Lung (tissue), 12 donors: ENCODE data around the gene IGSF21. TPM values are rescaled to one million over a fixed set of nuclear protein-coding genes. Genes with fewer than 3 reads are reported as not detected.

Experiments used
- ATAC-seq: fragments of 200-7000 bp; cut with Tn5 transposase; one replicate; pipeline ENCODE4 v1.9.1; 2020; ENCODE audit warnings: moderate number of reproducible peaks; ENCODE audit not compliant: insufficient read depth, low FRiP score
- DNase-seq, 3 donors: peaks; one replicate each; pipeline ENCODE4 v3.0.0-alpha.2; 2013 to 2017
- H3K27ac ChIP-seq, 2 donors: one replicate each; pipeline ENCODE4 v1.5.1; 2013; ENCODE audit warnings: mild to moderate bottlenecking in 2 of 2, moderate library complexity in 2 of 2, control low read depth in 1 of 2, inconsistent platforms in 1 of 2, low read depth in 1 of 2, low read length in 1 of 2
- H3K27me3 ChIP-seq, 3 donors: one replicate each; pipeline ENCODE4 v1.5.1; 2013; ENCODE audit warnings: low read length in 2 of 3; ENCODE audit not compliant: control insufficient read depth in 3 of 3, insufficient read depth in 3 of 3
- H3K36me3 ChIP-seq, 4 donors: one replicate each; pipeline ENCODE4 v1.5.1; 2013; ENCODE audit warnings: low read length in 4 of 4, mild to moderate bottlenecking in 1 of 4, moderate library complexity in 1 of 4; ENCODE audit not compliant: control insufficient read depth in 4 of 4, insufficient read depth in 4 of 4
- H3K4me1 ChIP-seq, 5 donors: one replicate each; pipeline ENCODE4 v1.5.1; 2013; ENCODE audit warnings: low read length in 5 of 5, mild to moderate bottlenecking in 2 of 5, moderate library complexity in 1 of 5; ENCODE audit not compliant: control insufficient read depth in 5 of 5, insufficient read depth in 5 of 5
- H3K4me3 ChIP-seq: one replicate; pipeline ENCODE4 v1.5.1; 2013; ENCODE audit warnings: mild to moderate bottlenecking, control low read depth, moderate library complexity
- H3K9ac ChIP-seq, 2 donors: one replicate each; pipeline ENCODE4 v1.5.1; 2013; ENCODE audit warnings: low read length in 2 of 2, control low read depth in 1 of 2; ENCODE audit not compliant: insufficient read depth in 1 of 2
- H3K9me3 ChIP-seq, 4 donors: one replicate each; pipeline ENCODE4 v1.5.1; 2013; ENCODE audit warnings: low read length in 3 of 4, mild to moderate bottlenecking in 1 of 4, moderate library complexity in 1 of 4; ENCODE audit not compliant: control insufficient read depth in 4 of 4, insufficient read depth in 3 of 4
- WGBS, 2 donors: extraction: QIAGEN DNeasy Blood & Tissue Kit; methylation state at CpG; one replicate each; pipeline ENCODE4 v1.1.7; 2013; 5-methylcytosine and 5-hydroxymethylcytosine counted together
- polyA plus RNA-seq, 2 donors: library from polyadenylated mRNA; stranded (reverse); fragments of 200-250 nt; gene quantifications; one replicate each; pipeline ENCODE4 v1.2.1, GENCODE V29; 2013
- total RNA-seq, 2 donors: library from RNA; depleted of rRNA in 1 of 2; stranded (reverse); fragments of >200 nt in 1 of 2; gene quantifications; one replicate each; pipeline ENCODE4 v1.2.1, GENCODE V29; 2014 to 2021
- TF ChIP-seq, protein P1 (sequence below): IDR thresholded peaks from 2 replicates; pipeline ENCODE4 v1.5.1; 2012; ENCODE audit warnings: mild to moderate bottlenecking; ENCODE audit errors: control extremely low read depth, extremely low read depth
- donor health status: control.
- donor health status: control.
- donor health status: Bipolar disorder and iron deficiency.
- donor health status: healthy.
- donor health status: DM: yes; HTN: yes; CAD: no.

Gene IGSF21
- total and polyA plus RNA-seq, 4 donors: 0.18 to 2.6 (median 0.62) TPM

DNA sequence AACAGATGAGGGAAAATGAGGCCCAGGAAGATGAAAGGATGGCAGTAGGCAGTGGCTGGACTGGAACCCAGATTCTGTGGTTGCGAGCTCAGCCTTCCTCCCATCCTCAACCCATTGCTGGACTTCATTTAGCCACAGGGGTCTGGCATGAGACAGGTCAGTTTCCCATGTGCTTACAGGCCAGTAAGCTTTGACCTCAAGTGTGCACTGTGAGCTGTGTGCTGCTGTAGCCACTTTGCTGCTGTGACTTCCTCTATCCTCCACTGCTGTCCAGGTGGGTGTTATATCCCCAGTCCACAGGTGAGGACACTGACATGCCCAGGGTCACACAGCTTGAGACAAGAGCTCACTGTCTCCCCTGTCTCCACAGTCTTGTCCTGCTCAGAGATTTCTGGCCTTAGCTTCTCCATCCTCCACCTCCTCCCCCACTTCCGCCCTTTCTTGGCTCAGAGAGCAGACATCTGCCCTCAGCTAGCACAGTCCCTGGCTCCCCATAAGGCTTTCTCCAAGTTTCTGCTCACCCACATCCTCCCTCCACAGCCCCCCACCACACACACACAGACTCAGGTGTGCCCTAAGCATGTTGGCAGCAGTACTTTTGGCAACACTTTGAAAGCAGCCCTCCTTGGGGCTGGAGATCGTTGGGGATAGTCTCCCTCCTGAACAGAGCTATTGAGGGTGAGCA lies 7.3 kb downstream of the IGSF21 start:
- H3K9ac ChIP-seq: no peak overlapping the region
- peaks cover 0 to 4% (median 0%) of the 10 kb centered on the region in 4 donors for H3K9me3 ChIP-seq
- H3K4me3 ChIP-seq: no peak overlapping the region
- ATAC-seq (no peak), DNase-seq (no peak)
- peaks cover 0 to 2% (median 0%) of the 10 kb centered on the region in 5 donors for H3K4me1 ChIP-seq
- WGBS, 2 donors: 70 to 88% methylated on average over 3 of the region's 3 CpGs
- no peak overlapping the region for H3K27ac ChIP-seq
- H3K36me3 ChIP-seq: no peaks in the 10 kb centered on the region
- H3K27me3 ChIP-seq: peaks cover 12 to 79% (median 37%) of the 10 kb centered on the region in 3 donors
- TF ChIP-seq, protein P1, sequence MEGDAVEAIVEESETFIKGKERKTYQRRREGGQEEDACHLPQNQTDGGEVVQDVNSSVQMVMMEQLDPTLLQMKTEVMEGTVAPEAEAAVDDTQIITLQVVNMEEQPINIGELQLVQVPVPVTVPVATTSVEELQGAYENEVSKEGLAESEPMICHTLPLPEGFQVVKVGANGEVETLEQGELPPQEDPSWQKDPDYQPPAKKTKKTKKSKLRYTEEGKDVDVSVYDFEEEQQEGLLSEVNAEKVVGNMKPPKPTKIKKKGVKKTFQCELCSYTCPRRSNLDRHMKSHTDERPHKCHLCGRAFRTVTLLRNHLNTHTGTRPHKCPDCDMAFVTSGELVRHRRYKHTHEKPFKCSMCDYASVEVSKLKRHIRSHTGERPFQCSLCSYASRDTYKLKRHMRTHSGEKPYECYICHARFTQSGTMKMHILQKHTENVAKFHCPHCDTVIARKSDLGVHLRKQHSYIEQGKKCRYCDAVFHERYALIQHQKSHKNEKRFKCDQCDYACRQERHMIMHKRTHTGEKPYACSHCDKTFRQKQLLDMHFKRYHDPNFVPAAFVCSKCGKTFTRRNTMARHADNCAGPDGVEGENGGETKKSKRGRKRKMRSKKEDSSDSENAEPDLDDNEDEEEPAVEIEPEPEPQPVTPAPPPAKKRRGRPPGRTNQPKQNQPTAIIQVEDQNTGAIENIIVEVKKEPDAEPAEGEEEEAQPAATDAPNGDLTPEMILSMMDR: no peak

DNA sequence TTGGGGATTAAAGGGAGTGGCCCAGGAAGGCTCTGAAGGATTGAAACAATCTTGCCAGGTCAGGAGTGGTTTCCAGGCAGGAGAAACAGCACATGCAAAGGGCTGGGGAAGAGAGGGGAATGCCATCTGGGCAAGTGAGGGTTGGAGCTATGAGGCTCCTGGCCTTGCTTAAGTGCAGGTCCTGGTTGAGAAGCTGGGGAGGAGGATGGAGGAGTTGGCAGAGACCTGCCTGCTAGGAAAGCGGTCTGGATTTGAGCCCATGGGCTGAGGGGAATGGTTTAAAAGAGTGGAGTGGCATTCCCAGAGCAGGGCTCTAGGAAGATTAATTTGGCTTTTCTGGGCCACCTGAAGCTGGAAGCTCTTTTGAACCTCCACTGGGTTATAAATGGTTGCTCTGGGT lies 9.2 kb downstream of the IGSF21 start:
- Histone ChIP-seq H3K4me3 (no peak overlapping the region), H3K9me3 (peaks cover 0 to 2% (median 0%) of the 10 kb centered on the region in 4 donors), H3K9ac (no peak overlapping the region), H3K27me3 (peaks cover 7 to 71% (median 21%) of the 10 kb centered on the region in 3 donors), H3K4me1 (no peaks in the 10 kb centered on the region), H3K27ac (no peak overlapping the region), H3K36me3 (no peaks in the 10 kb centered on the region)
- no peak for DNase-seq
- no peak for ATAC-seq
- 95 to 100% methylated on average over 1 of the region's 1 CpG for WGBS, 2 donors
- TF ChIP-seq, protein P1: no peak

DNA sequence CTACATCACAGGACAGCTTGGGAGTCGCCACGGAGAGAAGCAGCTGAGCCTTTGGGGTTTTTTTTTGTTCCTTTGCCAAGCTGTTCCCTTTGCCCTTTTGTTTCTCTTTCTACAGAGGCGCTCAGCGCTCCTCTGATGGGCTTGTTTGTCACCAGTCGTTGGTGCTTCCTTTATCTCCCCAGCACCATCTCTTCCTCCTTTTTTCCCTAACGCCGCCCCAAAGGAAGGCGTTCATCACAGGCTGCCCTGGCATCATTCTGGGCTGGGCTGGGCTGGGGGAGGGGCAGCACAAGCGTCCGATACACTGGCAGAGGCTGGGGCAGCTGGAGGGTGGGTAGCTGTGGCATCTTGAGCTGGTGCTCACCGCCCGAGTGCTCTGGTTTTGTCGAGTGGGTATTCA lies 10.5 kb downstream of the IGSF21 start:
- no peaks in the 10 kb centered on the region for H3K4me1 ChIP-seq
- peaks cover 0 to 2% (median 0%) of the 10 kb centered on the region in 4 donors for H3K9me3 ChIP-seq
- peaks cover 7 to 60% (median 12%) of the 10 kb centered on the region in 3 donors for H3K27me3 ChIP-seq
- TF ChIP-seq, protein P1: no peak
- no peak overlapping the region for H3K9ac ChIP-seq
- DNase-seq (no peak), ATAC-seq (no peak)
- H3K4me3 ChIP-seq: no peak overlapping the region
- no peak overlapping the region for H3K27ac ChIP-seq
- WGBS, 2 donors: 16 to 21% methylated on average over 13 of the region's 13 CpGs
- no peaks in the 10 kb centered on the region for H3K36me3 ChIP-seq
